ENCODE data around the gene KLF11.
A peak's percentile ranks its signal among the peaks of the same experiment; 100 is the strongest.

KLF11 gene

GRCh38 chr2:10043906-10044601, 704 bp downstream of the KLF11 start:
- DNase-seq: peak; percentile 90 to 91

GRCh38 chr2:10045561-10046355, 2.4 kb downstream of the KLF11 start:
- no peak for DNase-seq

GRCh38 chr2:10046931-10047330, 3.6 kb downstream of the KLF11 start:
- DNase-seq: no peak

GRCh38 chr2:10047616-10048500, 4.5 kb downstream of the KLF11 start:
- no peak for DNase-seq

GRCh38 chr2:10048501-10049171, 5.3 kb downstream of the KLF11 start:
- no peak for DNase-seq

- no peak for DNase-seq
Observed at GRCh38 chr2:10052216-10052615, 8.9 kb downstream of the KLF11 start.

GRCh38 chr2:10053351-10053750, 10.0 kb downstream of the KLF11 start:
- no peak for DNase-seq

- DNase-seq: no peak
Observed at GRCh38 chr2:10054424-10054823, 11.1 kb downstream of the KLF11 start.

- no peak for DNase-seq
Observed at GRCh38 chr2:10054976-10055375, 11.6 kb downstream of the KLF11 start.

- no peak for DNase-seq
Observed at GRCh38 chr2:10056439-10056838, 13.1 kb downstream of the KLF11 start.

- peak; percentile 50 to 58 for DNase-seq
Observed at GRCh38 chr2:10057231-10058107, 14.1 kb downstream of the KLF11 start.

GRCh38 chr2:10058251-10059015, 15.1 kb downstream of the KLF11 start:
- DNase-seq: no peak

- no peak for DNase-seq
Observed at GRCh38 chr2:10059016-10059351, 15.6 kb downstream of the KLF11 start.

- no peak for DNase-seq
Observed at GRCh38 chr2:10059552-10060335, 16.4 kb downstream of the KLF11 start.

- DNase-seq: no peak
Observed at GRCh38 chr2:10061221-10061925, 18.0 kb downstream of the KLF11 start.

GRCh38 chr2:10062931-10063365, 19.6 kb downstream of the KLF11 start:
- no peak for DNase-seq

- no peak for DNase-seq
Observed at GRCh38 chr2:10063566-10063965, 20.2 kb downstream of the KLF11 start.

GRCh38 chr2:10064932-10065772, 21.8 kb downstream of the KLF11 start:
- DNase-seq: no peak

GRCh38 chr2:10065773-10066055, 22.4 kb downstream of the KLF11 start:
- no peak for DNase-seq

Data from activated T-cell treated with anti-CD3 and anti-CD28 coated beads, Interleukin-2, amount 50 U/mL, for 48 hours (primary cell).